Fibroblast of lung (primary cell): ENCODE data around the gene GARNL3.

Experiments used
- EZH2 ChIP-seq: IDR thresholded peaks from 2 replicates; pipeline ENCODE4 v1.5.1; 2012; ENCODE audit warnings: low read length, control low read depth, mild to moderate bottlenecking; ENCODE audit errors: missing control alignments
- TF ChIP-seq, protein P1 (sequence below), 2 donors: IDR thresholded peaks in 1 of 2; conservative IDR thresholded peaks in 1 of 2; 1 replicate in 1 of 2; 2 replicates in 1 of 2; pipeline ENCODE4 v1.5.1; 2011 to 2012; ENCODE audit warnings: low read length in 2 of 2, control low read depth in 1 of 2, inconsistent platforms in 1 of 2, low read depth in 1 of 2, mild to moderate bottlenecking in 1 of 2

DNA sequence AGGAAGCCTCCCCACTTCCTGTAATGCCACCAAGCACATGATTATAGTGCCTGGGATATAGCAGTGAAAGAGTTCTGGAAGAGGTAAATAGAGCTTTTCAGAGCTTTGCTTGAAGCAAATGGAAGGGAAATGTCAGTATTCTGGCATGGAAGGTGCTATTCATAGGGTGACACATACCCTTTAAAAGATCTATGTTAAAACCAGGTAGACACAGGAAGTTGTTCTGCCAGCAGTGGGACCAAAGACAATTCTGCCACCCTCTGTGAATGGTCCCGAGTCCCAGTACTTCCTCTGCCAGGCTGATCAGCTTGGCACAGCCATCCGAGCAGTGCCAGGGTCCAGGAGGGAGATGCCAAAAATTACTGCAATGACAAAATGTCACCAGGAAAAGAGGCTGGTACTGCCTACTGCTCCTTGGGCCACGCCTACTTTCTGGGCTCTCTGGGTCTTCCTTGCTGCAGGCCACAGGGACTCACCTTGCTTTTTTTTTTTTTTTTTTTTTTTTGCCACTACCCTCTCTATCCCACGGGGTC is 26.7 kb downstream of the GARNL3 start:
- TF ChIP-seq, protein P1, sequence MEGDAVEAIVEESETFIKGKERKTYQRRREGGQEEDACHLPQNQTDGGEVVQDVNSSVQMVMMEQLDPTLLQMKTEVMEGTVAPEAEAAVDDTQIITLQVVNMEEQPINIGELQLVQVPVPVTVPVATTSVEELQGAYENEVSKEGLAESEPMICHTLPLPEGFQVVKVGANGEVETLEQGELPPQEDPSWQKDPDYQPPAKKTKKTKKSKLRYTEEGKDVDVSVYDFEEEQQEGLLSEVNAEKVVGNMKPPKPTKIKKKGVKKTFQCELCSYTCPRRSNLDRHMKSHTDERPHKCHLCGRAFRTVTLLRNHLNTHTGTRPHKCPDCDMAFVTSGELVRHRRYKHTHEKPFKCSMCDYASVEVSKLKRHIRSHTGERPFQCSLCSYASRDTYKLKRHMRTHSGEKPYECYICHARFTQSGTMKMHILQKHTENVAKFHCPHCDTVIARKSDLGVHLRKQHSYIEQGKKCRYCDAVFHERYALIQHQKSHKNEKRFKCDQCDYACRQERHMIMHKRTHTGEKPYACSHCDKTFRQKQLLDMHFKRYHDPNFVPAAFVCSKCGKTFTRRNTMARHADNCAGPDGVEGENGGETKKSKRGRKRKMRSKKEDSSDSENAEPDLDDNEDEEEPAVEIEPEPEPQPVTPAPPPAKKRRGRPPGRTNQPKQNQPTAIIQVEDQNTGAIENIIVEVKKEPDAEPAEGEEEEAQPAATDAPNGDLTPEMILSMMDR (conservative IDR thresholded peaks at IDR 0.05 in 1 of 2, IDR thresholded peaks at IDR 0.05 in 1 of 2; ENCODE audit: low read depth in 1 of 2, low read length in 2 of 2), result no peak
- no peak for TF ChIP-seq EZH2
